Neural cell (in vitro differentiated cells): Measurements from ENCODE around the gene HAVCR1. TPM values are rescaled to one million over a fixed set of nuclear protein-coding genes. Genes with fewer than 3 reads are reported as not detected.

Experiments
- H2AFZ ChIP-seq: fragments of 200-600, 300-800 bp; sonication (generic), shearing (Covaris generic); 2 replicates; pipeline ENCODE4 v1.6.0; 2014; ENCODE audit warnings: low read depth, mild to moderate bottlenecking, antibody characterized with exemption, low read length, moderate library complexity
- H3F3A ChIP-seq: fragments of 200-600 bp; shearing (Covaris generic); 2 replicates; pipeline ENCODE4 v1.6.1; 2016; ENCODE audit warnings: mild to moderate bottlenecking, moderate library complexity, mixed read lengths, antibody characterized with exemption, low read length; ENCODE audit not compliant: insufficient read depth, poor library complexity, severe bottlenecking
- H3K27ac ChIP-seq: fragments of 200-600, 300-800 bp; sonication (generic), shearing (Covaris generic); 2 replicates; pipeline ENCODE4 v1.5.1; 2014; ENCODE audit warnings: mild to moderate bottlenecking, low read length, moderate library complexity
- H3K27me3 ChIP-seq: fragments of 300-800, 200-600 bp; sonication (generic), shearing (Covaris generic); 2 replicates; pipeline ENCODE4 v1.6.0; 2014; ENCODE audit warnings: mild to moderate bottlenecking, low read depth, low read length, moderate library complexity; ENCODE audit not compliant: insufficient read depth
- H3K36me3 ChIP-seq: fragments of 300-800, 200-600 bp; sonication (generic), shearing (Covaris generic); 2 replicates; pipeline ENCODE4 v1.5.1; 2014; ENCODE audit warnings: mild to moderate bottlenecking, antibody characterized with exemption, low read length, moderate library complexity; ENCODE audit not compliant: insufficient read depth
- H3K4me2 ChIP-seq: fragments of 300-800, 200-600 bp; sonication (generic), shearing (Covaris generic); 2 replicates; pipeline ENCODE4 v1.6.0; 2014; ENCODE audit warnings: mild to moderate bottlenecking, low read length
- H3K4me3 ChIP-seq: fragments of 300-800, 200-600 bp; sonication (generic), shearing (Covaris generic); 2 replicates; pipeline ENCODE4 v1.5.1; 2014; ENCODE audit warnings: mild to moderate bottlenecking, low read length, moderate library complexity
- H3K79me2 ChIP-seq: fragments of 200-600 bp; shearing (Covaris generic); replicated peaks from 2 replicates; pipeline ENCODE4 v1.6.0; 2014; ENCODE audit warnings: mild to moderate bottlenecking, low read length, moderate library complexity; ENCODE audit not compliant: insufficient read depth
- H3K9ac ChIP-seq: fragments of 300-800, 200-600 bp; sonication (generic), shearing (Covaris generic); 2 replicates; pipeline ENCODE4 v1.6.1; 2016; ENCODE audit warnings: mild to moderate bottlenecking, low read length, mixed read lengths
- H3K9me2 ChIP-seq: fragments of 200-600 bp; shearing (Covaris generic); 2 replicates; pipeline ENCODE4 v1.6.1; 2016; ENCODE audit warnings: mild to moderate bottlenecking, low read length, mixed read lengths; ENCODE audit not compliant: insufficient read depth
- H3K9me3 ChIP-seq: fragments of 200-600, 300-800 bp; sonication (generic), shearing (Covaris generic); 2 replicates; pipeline ENCODE4 v1.6.1; 2016; ENCODE audit warnings: mild to moderate bottlenecking, mixed run types, low read length, moderate library complexity, mixed read lengths
- H4K20me1 ChIP-seq: fragments of 200-600 bp; shearing (Covaris generic); 2 replicates; pipeline ENCODE4 v1.6.1; 2016; ENCODE audit warnings: mild to moderate bottlenecking, mixed run types; ENCODE audit not compliant: insufficient read depth
- CTCF ChIP-seq: fragments of 450-650 bp; IDR thresholded peaks from 2 replicates; pipeline ENCODE4 v1.5.1; 2014; ENCODE audit warnings: antibody characterized with exemption, mild to moderate bottlenecking, moderate library complexity; ENCODE audit not compliant: poor library complexity, severe bottlenecking
- EP300 ChIP-seq: fragments of 450-650 bp; conservative IDR thresholded peaks from 2 replicates; pipeline ENCODE4 v1.6.1; 2014; ENCODE audit warnings: antibody characterized with exemption, mild to moderate bottlenecking, moderate library complexity; ENCODE audit not compliant: poor library complexity, severe bottlenecking
- EZH2 ChIP-seq: fragments of 200-600, 300-800 bp; shearing (Covaris generic), sonication (generic); IDR thresholded peaks from 2 replicates; pipeline ENCODE4 v1.6.1; 2014; ENCODE audit warnings: antibody characterized with exemption, low read length, borderline replicate concordance, mild to moderate bottlenecking; ENCODE audit not compliant: insufficient read depth, poor library complexity, severe bottlenecking
- MXI1 ChIP-seq: fragments of 450-650 bp; conservative IDR thresholded peaks from 2 replicates; pipeline ENCODE4 v1.6.1; 2014; ENCODE audit warnings: antibody characterized with exemption, mild to moderate bottlenecking; ENCODE audit not compliant: poor library complexity, severe bottlenecking
- POLR2AphosphoS5 ChIP-seq: IDR thresholded peaks from 2 replicates; pipeline ENCODE4 v1.6.1; 2012
- RAD21 ChIP-seq: fragments of 450-650 bp; conservative IDR thresholded peaks from 2 replicates; pipeline ENCODE4 v1.6.1; 2014; ENCODE audit warnings: antibody characterized with exemption, mild to moderate bottlenecking, moderate library complexity
- REST ChIP-seq: IDR thresholded peaks from 2 replicates; pipeline ENCODE4 v1.6.1; 2012; ENCODE audit warnings: borderline replicate concordance
- SMC3 ChIP-seq: fragments of 450-650 bp; conservative IDR thresholded peaks from 2 replicates; pipeline ENCODE4 v1.6.1; 2014; ENCODE audit warnings: antibody characterized with exemption, mild to moderate bottlenecking, moderate library complexity; ENCODE audit not compliant: poor library complexity
- TAF1 ChIP-seq: IDR thresholded peaks from 2 replicates; pipeline ENCODE4 v1.6.1; 2012; ENCODE audit warnings: low read depth
- polyA plus RNA-seq: library from polyadenylated mRNA; depleted of rRNA; stranded (reverse); fragments of >200 nt; gene quantifications from 2 replicates; pipeline ENCODE4 v1.2.3, GENCODE V29; 2014

The HAVCR1 gene
- polyA plus RNA-seq, 1 donor from 2014 or later: not detected

DNA sequence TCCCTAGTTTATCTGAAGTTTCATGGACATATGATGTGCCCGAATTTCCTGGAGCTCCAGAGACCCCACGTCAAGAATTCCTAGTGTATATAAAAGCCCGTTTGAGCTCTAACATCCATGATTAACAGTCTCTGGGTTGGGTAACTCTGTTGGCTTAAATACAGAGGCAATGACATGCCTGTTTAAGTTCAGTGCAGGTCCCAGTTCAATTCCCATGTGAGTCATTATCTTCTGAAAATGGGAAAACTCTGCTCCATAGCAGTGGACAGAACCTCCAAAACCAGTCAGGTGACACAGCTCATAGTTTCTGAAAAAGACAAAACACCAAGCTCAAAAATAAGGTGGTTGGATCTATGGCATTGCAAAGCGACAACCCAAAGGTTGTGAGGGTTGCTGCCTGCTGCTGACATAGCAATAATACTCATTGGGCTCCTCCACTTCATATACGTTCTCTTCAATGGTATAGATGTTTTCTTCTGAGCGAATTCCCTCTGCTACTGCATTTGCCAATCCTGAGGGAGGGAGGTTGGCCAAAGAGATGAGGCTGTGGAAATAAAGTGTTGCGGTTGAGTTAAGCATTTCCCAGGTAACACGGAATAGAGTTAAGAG is 27.9 kb upstream of the HAVCR1 start:
- H3F3A ChIP-seq: no peaks in the 10 kb centered on the region
- H3K9me2 ChIP-seq: no peaks in the 10 kb centered on the region
- H3K9ac ChIP-seq: no peak overlapping the region
- H3K27ac ChIP-seq: no peak overlapping the region
- no peak for TF ChIP-seq EP300
- no peak for TF ChIP-seq RAD21
- no peak for TF ChIP-seq MXI1
- no peak for TF ChIP-seq SMC3
- TF ChIP-seq REST: no peak
- TF ChIP-seq TAF1: no peak
- no peak for TF ChIP-seq CTCF
- TF ChIP-seq POLR2AphosphoS5: no peak
- no peak for TF ChIP-seq EZH2
- no peak overlapping the region for H3K4me3 ChIP-seq
- H3K9me3 ChIP-seq: no peaks in the 10 kb centered on the region
- H3K36me3 ChIP-seq: no peaks in the 10 kb centered on the region
- H3K4me2 ChIP-seq: no peak overlapping the region
- no peaks in the 10 kb centered on the region for H4K20me1 ChIP-seq
- no peak overlapping the region for H2AFZ ChIP-seq
- H3K27me3 ChIP-seq: no peaks in the 10 kb centered on the region
- H3K79me2 ChIP-seq: no peaks in the 10 kb centered on the region

- H3K9ac ChIP-seq: no peak overlapping the region
- H3K79me2 ChIP-seq: no peaks in the 10 kb centered on the region
- no peak for TF ChIP-seq EZH2
- TF ChIP-seq REST: no peak
- no peak for TF ChIP-seq TAF1
- TF ChIP-seq EP300: no peak
- no peaks in the 10 kb centered on the region for H3K27me3 ChIP-seq
- H3F3A ChIP-seq: no peaks in the 10 kb centered on the region
- no peak overlapping the region for H3K4me3 ChIP-seq
- no peaks in the 10 kb centered on the region for H3K9me2 ChIP-seq
- H2AFZ ChIP-seq: no peak overlapping the region
- no peaks in the 10 kb centered on the region for H4K20me1 ChIP-seq
- H3K36me3 ChIP-seq: no peaks in the 10 kb centered on the region
- no peaks in the 10 kb centered on the region for H3K9me3 ChIP-seq
- no peak overlapping the region for H3K27ac ChIP-seq
- H3K4me2 ChIP-seq: no peak overlapping the region
Measured at GRCh38 chr5:157085930-157086329, 27.0 kb upstream of the HAVCR1 start.
